ENCODE data around the gene LECT2. TPM values are rescaled to one million over a fixed set of nuclear protein-coding genes. Genes with fewer than 3 reads are reported as not detected.

The LECT2 gene
- total RNA-seq, 1 experiment from 2014 or later = not detected

GRCh38 chr5:135979510-135979909 is 24.7 kb upstream of the LECT2 start (continued):
- TF ChIP-seq, protein P1, sequence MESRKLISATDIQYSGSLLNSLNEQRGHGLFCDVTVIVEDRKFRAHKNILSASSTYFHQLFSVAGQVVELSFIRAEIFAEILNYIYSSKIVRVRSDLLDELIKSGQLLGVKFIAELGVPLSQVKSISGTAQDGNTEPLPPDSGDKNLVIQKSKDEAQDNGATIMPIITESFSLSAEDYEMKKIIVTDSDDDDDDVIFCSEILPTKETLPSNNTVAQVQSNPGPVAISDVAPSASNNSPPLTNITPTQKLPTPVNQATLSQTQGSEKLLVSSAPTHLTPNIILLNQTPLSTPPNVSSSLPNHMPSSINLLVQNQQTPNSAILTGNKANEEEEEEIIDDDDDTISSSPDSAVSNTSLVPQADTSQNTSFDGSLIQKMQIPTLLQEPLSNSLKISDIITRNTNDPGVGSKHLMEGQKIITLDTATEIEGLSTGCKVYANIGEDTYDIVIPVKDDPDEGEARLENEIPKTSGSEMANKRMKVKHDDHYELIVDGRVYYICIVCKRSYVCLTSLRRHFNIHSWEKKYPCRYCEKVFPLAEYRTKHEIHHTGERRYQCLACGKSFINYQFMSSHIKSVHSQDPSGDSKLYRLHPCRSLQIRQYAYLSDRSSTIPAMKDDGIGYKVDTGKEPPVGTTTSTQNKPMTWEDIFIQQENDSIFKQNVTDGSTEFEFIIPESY (IDR thresholded peaks at IDR 0.05; ENCODE audit: extremely low read depth, insufficient replicate concordance, low read length) = no peak
- TF ChIP-seq EZH2phosphoT487 (IDR thresholded peaks at IDR 0.05; ENCODE audit: borderline replicate concordance) (no peak), FOSL1 (IDR thresholded peaks at IDR 0.05; ENCODE audit: low read depth) (no peak), TCF7L2 (IDR thresholded peaks at IDR 0.05; ENCODE audit: borderline replicate concordance, extremely low read depth, insufficient read depth, insufficient read length) (no peak), JUND (IDR thresholded peaks at IDR 0.05) (no peak)

GRCh38 chr5:135978993-135979392 is 24.2 kb upstream of the LECT2 start:
- ATAC-seq (no peak), DNase-seq (ENCODE audit: low read depth, low spot score) (no peak)
- CTCF ChIA-PET = interaction anchor here (1.9 to 2.1 kb wide), 2 partner anchors 18 to 79 kb away, joined by 4 to 14 read pairs; no protein-coding TSS in a partner anchor
- RAD21 ChIA-PET (ENCODE audit: low non-redundant PET in 1 of 2, low total read pairs in 2 of 2, uncharacterized antibody in 2 of 2, unreplicated experiment in 2 of 2) = no interaction called here
- intact Hi-C loops (cut with micrococcal nuclease) = no loop called here
- H3K36me3 ChIP-seq (ENCODE audit: control insufficient read depth in 1 of 2, insufficient read depth in 2 of 2, low read length in 2 of 2) = no peaks in the 10 kb centered on the region
- no peak overlapping the region for H2AFZ ChIP-seq (ENCODE audit: low read depth, low read length, poor library complexity, severe bottlenecking)
- POLR2A ChIA-PET = no interaction called here
- H3K79me2 ChIP-seq (ENCODE audit: insufficient read depth, low read length) = no peaks in the 10 kb centered on the region
- peaks cover 33% of the 10 kb centered on the region; the same call in 1 of the 2 replicates for H3K27me3 ChIP-seq (ENCODE audit: insufficient read depth, low read length)
- no peaks in the 10 kb centered on the region for H3K9me2 ChIP-seq (ENCODE audit: insufficient read depth)
- H3K4me3 ChIP-seq (replicated peaks in 1 of 2; ENCODE audit: low read depth in 1 of 2, low read length in 2 of 2) = no peak overlapping the region
- TF ChIP-seq TCF7L2 (IDR thresholded peaks at IDR 0.05; ENCODE audit: borderline replicate concordance, extremely low read depth, insufficient read depth, insufficient read length) (no peak), SP1 (IDR thresholded peaks at IDR 0.05; ENCODE audit: low read depth) (no peak), SIN3A (IDR thresholded peaks at IDR 0.05; ENCODE audit: low read depth) (no peak), EGR1 (IDR thresholded peaks at IDR 0.05; ENCODE audit: low read depth) (no peak), ELF1 (IDR thresholded peaks at IDR 0.05; ENCODE audit: borderline replicate concordance, low read depth) (no peak), SRF (IDR thresholded peaks at IDR 0.05; ENCODE audit: low read depth) (no peak), CEBPB (IDR thresholded peaks at IDR 0.05; ENCODE audit: low read depth) (no peak), EZH2phosphoT487 (IDR thresholded peaks at IDR 0.05; ENCODE audit: borderline replicate concordance) (no peak), RAD21 (IDR thresholded peaks at IDR 0.05; ENCODE audit: low read depth) (no peak), POLR2AphosphoS5 (IDR thresholded peaks at IDR 0.05; ENCODE audit: low read depth, low read length) (no peak), FOSL1 (IDR thresholded peaks at IDR 0.05; ENCODE audit: low read depth) (no peak), CBX3 (IDR thresholded peaks at IDR 0.05; ENCODE audit: low read depth) (no peak), YY1 (IDR thresholded peaks at IDR 0.05; ENCODE audit: extremely low read depth, insufficient replicate concordance, low read depth, low read length) (no peak)
- TF ChIP-seq, protein P2, sequence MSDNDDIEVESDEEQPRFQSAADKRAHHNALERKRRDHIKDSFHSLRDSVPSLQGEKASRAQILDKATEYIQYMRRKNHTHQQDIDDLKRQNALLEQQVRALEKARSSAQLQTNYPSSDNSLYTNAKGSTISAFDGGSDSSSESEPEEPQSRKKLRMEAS (IDR thresholded peaks at IDR 0.05) = no peak
- H3K4me1 ChIP-seq (ENCODE audit: control insufficient read depth in 1 of 2, insufficient read depth in 2 of 2, low read length in 2 of 2) = peaks cover 0 to 4% of the 10 kb centered on the region in 2 experiments; a peak in 1 of 4 replicates
- BruUV-seq (replicated peaks) = no TSS peak
- no peak overlapping the region for H3K4me2 ChIP-seq (ENCODE audit: low read length)
- no peak overlapping the region for H3K9ac ChIP-seq (ENCODE audit: low read length)
- no peak overlapping the region for H3K27ac ChIP-seq (ENCODE audit: low read depth, low read length)
- no peaks in the 10 kb centered on the region for H4K20me1 ChIP-seq (ENCODE audit: insufficient read depth)
- H3K9me3 ChIP-seq (ENCODE audit: control insufficient read depth in 1 of 2, insufficient read depth in 1 of 2, low read depth in 1 of 2, low read length in 2 of 2) = no peaks in the 10 kb centered on the region

Measured in HCT116 (cell line).